GM18858 (cell line): ENCODE data around the gene LRRC46.

ENCODE experiments used
- ATAC-seq: cut with Tn5 transposase; IDR thresholded peaks from one replicate; pipeline ENCODE4 v1.9.1; 2021; ENCODE audit not compliant: unreplicated experiment

The LRRC46 gene

GRCh38 chr17:47829870-47830269 lies 1.6 kb upstream of the LRRC46 start:
- no peak for ATAC-seq

- no peak for ATAC-seq
Measured at GRCh38 chr17:47830396-47831002, 971 bp upstream of the LRRC46 start.

DNA sequence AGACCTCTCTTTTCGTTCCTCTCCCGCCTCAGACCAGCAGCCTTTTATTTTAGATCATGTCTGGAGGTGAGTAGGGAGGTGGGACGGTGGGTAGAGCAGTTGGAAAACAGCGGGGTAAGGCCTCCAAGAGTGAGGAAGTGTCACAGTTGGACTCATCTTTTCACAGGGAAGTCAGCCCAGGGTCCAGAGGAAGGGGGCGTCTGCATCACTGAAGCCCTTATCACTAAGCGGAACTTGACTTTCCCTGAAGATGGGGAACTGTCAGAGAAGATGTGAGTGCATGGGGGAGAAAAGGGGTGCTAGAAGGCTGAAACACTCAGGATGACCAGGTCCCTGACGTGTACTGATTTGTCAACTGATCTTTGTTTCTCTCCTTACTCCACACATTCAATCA lies 461 bp downstream of the LRRC46 start:
- ATAC-seq = no peak

- no peak for ATAC-seq
Measured at GRCh38 chr17:47834756-47835155, 3.3 kb downstream of the LRRC46 start.

- no peak for ATAC-seq
Measured at GRCh38 chr17:47836601-47837000, 5.1 kb downstream of the LRRC46 start.

- no peak for ATAC-seq
Measured at GRCh38 chr17:47837401-47838039, 6.0 kb downstream of the LRRC46 start.

DNA sequence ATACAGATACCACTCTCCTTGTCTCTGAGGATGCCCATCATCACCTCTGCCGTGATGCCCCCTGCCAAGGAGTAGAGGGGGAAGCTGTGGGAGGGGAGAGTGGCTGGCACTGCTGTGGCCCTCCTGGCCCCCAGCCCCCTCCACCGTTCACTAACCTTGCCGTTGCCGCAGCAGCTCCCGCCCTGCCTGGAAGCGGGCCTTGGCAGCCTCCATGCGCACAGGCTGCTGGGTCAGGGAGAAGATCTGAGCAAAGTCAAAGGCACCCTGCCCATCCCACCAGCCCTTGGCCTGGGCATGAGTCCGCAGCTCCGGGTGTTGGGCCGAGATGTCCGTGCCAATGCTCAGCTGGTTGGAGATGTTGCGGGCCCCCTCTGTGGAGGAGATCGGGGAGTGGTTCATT lies 7.2 kb downstream of the LRRC46 start:
- no peak for ATAC-seq

DNA sequence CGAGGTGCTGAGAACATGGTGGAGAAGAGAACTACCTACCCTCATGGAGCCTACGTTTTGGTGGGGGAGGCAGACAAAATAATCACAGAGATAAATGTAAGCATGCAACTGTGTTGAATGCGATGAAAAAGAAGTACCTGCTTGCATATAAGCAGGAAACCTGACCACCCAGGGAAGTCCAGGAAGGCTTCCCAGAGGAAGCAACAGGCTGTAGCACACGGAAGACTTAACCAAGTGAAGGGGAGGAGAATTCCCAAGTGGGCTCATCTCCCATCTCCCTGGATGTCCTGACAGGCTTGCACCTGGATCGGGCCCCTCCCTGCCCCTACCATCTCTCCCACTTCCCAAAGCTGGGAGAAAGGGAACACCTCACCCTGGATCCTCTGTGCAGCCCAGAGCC lies 7.6 kb downstream of the LRRC46 start:
- ATAC-seq = no peak

DNA sequence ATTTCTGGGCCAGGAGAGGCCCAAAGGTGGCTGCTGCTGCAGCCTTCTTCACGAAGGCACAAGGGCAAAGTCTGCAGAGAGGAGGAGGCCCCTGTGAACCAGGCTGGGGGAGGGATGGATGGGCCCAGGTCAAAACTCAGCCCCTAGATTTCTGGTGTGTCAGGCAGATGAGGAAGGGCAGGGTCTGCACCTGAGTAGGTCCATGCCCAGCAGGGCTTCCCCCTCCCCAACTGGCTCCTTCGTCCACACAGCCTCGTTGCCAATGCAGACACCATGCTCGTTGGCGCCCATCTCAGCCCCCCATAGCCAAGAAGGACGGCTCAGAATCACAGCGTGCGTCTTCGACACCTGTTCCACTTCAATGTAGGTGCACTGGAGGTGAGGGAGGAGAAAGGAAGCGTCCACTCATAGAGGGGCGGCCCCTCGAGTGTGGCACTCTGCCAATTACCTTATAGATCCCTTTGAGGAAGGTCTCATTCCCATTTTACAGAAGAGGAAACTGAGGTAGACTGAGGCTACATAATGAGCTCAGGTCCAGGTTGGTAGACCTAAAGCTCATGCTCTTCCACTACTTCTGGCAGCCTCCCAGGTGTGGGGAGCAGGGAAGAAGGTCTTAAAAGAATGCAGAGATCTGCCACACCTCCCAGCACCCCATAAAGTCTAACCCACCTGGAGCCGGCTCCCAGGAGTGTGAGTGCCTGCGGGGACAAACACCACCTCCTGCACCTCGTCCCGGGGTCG lies 8.7 kb downstream of the LRRC46 start:
- ATAC-seq = no peak

DNA sequence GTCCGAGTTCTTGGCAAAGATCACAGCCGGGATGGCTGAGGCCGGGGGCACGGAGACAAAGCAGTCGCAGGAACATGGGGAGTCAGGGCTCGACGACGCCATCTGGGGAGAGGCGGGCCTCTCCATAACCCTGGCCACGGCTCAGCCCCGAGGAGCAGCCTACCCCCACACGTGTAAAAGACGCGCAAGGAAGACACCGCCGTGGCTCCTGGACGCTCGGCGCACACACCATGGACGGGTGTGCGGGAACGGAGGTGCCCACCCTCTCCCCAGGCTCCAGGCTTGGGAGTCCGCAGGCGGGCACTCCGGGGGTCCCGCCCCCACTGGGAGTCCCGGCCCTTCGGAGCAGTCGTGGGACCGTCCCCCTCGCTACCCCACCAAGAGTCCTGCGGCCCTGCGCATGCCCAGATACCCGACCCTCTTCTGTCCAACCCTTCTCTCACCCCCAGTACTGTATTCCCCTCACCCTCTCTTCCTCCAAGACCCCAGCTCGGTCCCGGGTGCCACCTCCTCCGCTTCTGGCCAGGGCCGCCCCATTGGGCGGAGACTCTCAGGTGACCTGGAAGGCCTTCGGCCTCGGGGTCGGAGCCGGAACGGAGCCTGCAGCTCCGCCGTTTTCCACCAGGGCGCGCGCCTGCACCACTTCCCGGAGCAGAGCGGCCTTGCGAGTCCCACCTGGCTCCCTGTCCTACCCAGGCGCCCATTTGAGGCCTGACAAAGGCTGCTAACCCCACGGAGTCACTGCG lies 9.4 kb downstream of the LRRC46 start, which contains the start of gene SCRN2:
Gene SCRN2, minus strand, starts transcription at position 532 of the 746 bp plus-strand sequence. Its CDS starts 430 bp downstream, at position 102.
- ATAC-seq = peak; percentile 76

DNA sequence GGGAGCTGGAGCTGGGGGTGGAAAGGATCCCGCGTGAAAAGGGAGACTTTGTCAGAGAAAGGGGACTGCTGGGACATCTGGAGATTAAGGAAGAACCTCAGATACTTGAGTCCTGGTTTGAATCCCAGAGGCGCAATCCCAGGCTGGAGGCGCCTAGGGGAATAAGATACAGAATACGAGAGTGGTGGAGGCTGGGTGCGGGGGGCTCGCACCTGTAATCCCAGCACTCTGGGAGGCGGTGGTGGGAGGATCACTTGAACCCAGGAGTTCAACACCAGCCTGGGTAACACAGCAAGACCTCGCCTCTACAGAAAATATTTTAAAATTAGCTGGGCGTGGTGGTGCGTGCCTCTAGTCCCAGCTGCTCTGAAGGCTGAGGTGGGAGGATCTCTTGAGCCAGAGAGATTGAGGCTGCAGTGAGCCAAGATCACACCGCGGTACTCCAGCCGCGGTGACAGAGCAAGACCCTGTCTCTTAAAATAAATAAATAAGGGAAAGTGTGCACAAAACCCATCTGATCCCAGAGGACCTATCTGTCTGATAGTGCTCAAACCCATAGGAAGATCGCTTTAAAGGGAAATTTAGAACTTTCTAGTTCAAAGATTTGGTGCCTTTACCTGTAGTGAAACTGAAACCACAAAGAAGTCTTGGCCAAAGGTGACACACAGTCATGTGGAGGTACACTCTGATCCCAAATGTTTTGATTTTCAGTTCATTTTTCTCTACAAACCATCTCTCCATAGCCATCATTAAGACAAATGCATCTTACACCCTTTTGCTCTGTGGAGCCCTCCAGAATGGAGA lies 10.2 kb downstream of the LRRC46 start:
- no peak for ATAC-seq

- ATAC-seq = no peak
Measured at GRCh38 chr17:47843391-47843730, 11.9 kb downstream of the LRRC46 start.

DNA sequence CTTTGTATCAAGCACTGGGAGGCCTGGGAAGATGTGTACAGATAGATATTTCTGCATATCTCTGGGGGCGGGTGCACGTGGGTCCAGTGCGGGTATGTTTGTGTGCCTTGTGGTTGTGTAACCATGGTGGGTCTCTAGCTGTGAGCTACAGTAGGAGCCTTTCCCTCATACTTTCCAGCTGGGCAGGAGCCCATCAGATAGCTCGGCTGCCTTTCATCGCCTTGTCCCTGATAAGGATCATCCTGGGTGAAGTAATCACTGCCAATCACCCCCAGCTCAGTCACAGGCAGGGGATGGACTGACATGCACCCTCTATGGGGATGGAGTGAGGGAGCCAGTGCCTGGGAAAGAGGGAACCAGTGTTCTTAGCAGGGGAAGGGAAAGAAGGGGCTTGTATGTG lies 12.8 kb downstream of the LRRC46 start:
- no peak for ATAC-seq

DNA sequence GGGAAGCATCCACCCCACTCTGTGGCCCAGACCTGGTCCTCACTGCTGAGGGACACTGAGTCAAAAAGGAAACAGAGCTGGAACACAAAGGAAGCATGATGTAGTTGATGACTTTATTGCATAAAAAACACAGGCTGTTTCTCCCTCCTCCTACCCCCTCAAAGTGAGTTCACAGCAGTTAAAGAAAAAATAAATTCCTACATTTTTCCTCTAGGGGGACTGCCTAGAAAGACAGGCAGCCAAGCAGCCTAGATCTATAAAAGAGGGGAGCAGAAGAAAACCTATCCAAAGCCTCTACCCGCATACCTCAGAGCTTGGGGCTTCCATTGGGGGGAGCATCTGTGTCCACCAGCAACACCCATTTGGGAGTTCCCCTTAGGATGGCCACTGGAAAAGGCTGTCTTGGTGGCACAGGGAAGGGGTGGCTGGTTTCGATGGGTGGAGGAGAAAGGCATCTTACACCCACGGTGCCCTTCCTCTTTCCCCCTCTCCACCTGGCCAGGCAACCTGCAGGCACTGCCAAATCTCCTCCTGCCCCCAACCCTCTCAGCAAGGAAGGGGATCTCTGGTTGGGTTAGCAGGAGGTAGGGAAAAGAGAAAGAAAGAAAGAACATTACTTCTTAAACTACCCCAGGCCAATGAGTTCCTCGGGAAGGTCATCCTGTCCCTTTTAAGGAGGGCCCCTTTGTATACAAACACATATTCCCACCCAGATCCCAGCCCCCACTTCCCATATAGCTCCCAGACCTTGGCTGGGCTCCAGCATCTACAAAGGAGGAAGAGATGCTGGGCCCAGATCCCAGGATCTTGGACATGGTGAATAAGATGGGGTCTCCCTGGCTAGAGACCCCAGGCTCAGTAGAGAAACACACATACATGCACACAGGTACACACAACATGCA lies 13.6 kb downstream of the LRRC46 start:
- ATAC-seq = no peak

DNA sequence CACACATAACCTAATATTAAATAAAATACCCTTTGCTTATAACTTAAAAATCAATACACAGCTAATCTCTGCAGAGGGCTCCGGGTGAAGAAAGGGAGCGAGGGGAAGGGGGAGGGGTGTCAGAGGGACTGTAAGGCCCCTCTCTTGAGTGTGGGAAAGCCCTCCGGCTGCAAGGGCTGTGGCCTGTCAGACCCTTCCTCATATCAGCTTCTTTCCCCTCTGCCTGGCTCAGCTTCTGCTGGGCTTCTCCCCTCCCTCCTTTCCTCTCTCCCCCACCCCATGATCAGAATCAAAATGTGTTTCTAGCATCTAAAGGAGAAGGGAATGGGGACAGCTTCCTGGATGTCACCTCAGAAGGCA lies 14.2 kb downstream of the LRRC46 start:
- ATAC-seq = no peak

DNA sequence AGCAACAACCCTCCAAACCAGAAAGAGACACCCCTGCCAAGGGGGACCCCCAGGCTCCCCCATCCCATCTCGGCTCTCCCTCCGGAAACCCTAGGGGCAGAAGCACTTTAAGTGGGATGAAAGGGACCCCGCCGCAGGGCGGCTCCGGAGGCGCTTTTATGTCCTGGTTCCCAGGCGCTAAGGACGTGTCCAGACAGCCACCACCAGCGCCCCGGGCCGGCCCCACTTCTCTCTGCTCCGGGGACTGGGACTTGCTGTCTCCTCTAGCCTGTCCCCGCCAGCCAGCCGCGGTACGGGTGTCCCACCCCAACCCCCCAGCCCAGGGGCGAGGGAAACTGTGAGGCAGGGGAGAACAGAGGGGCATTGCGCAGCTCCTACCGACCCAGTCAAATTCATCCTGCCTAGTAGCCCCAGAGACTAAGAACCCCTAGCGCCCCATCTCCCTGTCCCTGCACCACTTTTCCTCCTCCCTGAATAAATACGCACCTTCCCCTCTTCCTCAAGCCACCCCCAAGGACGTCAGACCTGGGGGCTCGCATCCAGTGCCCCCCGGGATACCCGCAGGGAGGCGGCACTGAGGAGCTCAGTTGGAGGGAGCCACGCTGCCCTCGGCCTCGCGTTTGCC lies 15.4 kb downstream of the LRRC46 start:
- ATAC-seq = no peak

DNA sequence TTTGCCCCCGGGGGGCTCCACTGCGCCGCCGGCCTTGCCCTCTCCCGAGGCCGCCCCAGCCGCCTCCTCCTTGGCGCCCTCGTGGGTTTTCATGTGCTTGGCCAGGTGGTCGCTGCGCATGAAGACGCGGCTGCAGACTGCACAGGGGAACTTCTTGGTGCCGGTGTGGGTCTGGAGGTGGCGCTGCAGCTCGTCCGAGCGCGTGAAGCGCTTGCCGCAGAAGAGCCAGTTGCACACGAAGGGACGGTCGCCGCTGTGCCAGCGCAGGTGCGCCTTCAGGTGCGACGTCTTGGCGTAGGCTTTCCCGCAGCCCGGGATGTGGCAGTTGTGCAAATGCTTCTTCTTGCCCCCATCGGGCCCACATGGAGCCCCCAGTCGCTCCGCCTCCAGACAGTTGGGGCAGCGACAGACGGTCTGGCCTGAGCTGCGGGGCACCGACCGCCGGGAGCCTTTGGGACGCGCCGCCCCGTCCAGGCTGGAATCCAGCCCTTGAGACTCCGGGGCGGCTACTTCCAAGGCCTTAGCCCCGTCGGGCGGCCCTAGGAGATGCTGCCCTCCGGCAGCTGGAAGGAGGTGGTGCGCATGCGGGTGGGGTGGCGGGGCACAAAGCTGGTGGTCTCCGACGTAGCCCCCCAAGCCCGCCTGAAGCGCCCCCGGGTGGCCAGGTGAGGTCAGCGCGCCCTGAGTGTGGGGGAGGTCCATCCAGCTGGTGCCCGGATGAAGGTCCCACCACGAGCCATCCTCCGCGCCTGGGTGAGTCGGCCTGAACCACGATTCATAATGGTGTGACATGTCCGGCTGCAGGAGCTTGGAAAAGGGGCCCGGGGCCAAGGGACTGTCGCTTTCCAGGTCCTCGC lies 16.1 kb downstream of the LRRC46 start:
- no peak for ATAC-seq

DNA sequence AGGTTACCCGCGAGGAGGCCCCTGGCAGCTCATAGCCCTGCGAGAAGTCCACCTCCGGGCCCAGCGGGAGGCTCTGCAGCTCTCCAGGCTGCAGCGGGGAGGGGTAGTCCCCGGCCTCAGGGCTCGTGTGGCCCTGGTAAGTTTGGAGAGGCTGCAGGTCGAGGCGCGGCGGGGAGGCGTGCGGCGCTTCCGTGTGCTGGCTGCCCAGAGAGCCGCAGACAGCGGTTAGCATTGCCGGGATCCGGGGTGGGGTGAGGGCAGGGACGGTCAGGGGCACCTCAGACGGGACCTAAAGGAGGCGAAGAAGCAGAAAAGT lies 16.7 kb downstream of the LRRC46 start:
- ATAC-seq = no peak

DNA sequence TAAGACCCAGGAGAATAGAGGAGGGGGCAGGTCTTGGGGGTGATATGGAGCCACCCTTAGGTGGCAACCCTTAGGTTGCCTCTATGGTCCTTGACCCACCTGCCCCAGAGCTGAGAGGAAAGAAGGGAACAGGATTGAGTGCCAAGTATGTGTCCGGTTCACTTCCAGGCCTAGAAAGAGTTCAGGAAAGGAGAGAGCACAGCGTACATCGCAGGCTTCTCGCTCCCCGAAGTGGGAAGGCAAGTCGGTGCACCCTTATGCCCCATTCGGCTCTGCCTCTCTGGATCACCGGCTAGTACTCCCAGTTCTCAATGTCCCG lies 18.9 kb downstream of the LRRC46 start:
- no peak for ATAC-seq
